GM23338 (cell line): ENCODE measurements around the gene LNPEP.

Source experiments
- CREB1 ChIP-seq: fragments of 250-450 bp; sonication (Bioruptor Pico); IDR thresholded peaks from 2 replicates; pipeline ENCODE4 v1.5.0; 2020; ENCODE audit warnings: low read depth, mild to moderate bottlenecking, moderate library complexity
- EZH2 ChIP-seq: fragments of 200-600 bp; sonication (generic); IDR thresholded peaks from one replicate; pipeline ENCODE4 v1.8.0; 2017; ENCODE audit warnings: antibody characterized with exemption, mild to moderate bottlenecking, low read depth; ENCODE audit not compliant: unreplicated experiment
- EZH2phosphoT487 ChIP-seq: fragments of 200-600 bp; sonication (generic); IDR thresholded peaks from one replicate; pipeline ENCODE4 v1.8.1; 2018; ENCODE audit warnings: antibody characterized with exemption; ENCODE audit not compliant: unreplicated experiment
- JUNB ChIP-seq: IDR thresholded peaks from one replicate; pipeline ENCODE4 v1.6.1; 2016; ENCODE audit warnings: antibody characterized with exemption; ENCODE audit not compliant: unreplicated experiment
- NANOG ChIP-seq: IDR thresholded peaks from 2 replicates; pipeline ENCODE4 v1.6.1; 2016; ENCODE audit warnings: antibody characterized with exemption, borderline replicate concordance
- POLR2AphosphoS5 ChIP-seq: IDR thresholded peaks from 2 replicates; pipeline ENCODE4 v1.6.1; 2016; ENCODE audit warnings: antibody characterized with exemption, low read depth
- STAT1 ChIP-seq: IDR thresholded peaks from one replicate; pipeline ENCODE4 v1.6.1; 2016; ENCODE audit warnings: antibody characterized with exemption; ENCODE audit not compliant: unreplicated experiment
- ZNF114 ChIP-seq: fragments of 250-450 bp; sonication (Bioruptor Pico); IDR thresholded peaks from 2 replicates; pipeline ENCODE4 v1.5.0; 2020; ENCODE audit warnings: mild to moderate bottlenecking, moderate library complexity
- ZNF331 ChIP-seq: fragments of 250-450 bp; sonication (Bioruptor Pico); IDR thresholded peaks from 2 replicates; pipeline ENCODE4 v1.5.0; 2020; ENCODE audit warnings: low read depth, mild to moderate bottlenecking, moderate library complexity
- TF ChIP-seq, protein P1 (sequence below), 2 experiments: fragments of 200-600 bp in 1 of 2; sonication (generic) in 1 of 2; conservative IDR thresholded peaks; 2 replicates each; pipeline versions ENCODE4 v1.5.1 to v1.6.1; 2016 to 2017; ENCODE audit warnings: antibody characterized with exemption in 2 of 2, low read depth in 2 of 2, mild to moderate bottlenecking in 2 of 2, moderate library complexity in 1 of 2
- TF ChIP-seq, protein P2 (sequence below): IDR thresholded peaks from one replicate; pipeline ENCODE4 v1.6.1; 2018; ENCODE audit warnings: antibody characterized with exemption; ENCODE audit not compliant: unreplicated experiment
- TF ChIP-seq, protein P3 (sequence below): IDR thresholded peaks from 2 replicates; pipeline ENCODE4 v1.6.1; 2016; ENCODE audit warnings: antibody characterized with exemption

DNA sequence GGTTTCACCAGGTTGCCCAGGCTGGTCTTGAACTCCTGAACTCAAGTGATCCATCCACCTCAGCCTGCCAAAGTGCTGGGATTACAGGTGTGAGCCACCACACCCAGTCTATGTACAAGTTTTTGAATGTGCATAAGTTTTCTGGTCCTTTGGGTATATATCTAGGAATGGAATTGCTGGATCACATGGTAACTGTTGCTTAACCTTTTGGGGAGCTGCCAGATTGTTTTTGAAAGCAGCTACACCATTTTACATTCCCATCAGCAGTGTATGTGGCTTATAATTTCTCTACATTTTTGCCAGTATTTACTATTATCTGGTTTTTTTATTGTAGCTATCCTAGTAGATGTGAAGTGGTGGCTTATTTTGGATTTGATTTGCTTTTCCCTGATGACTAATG lies 8.9 kb upstream of the LNPEP start:
- TF ChIP-seq, protein P1, sequence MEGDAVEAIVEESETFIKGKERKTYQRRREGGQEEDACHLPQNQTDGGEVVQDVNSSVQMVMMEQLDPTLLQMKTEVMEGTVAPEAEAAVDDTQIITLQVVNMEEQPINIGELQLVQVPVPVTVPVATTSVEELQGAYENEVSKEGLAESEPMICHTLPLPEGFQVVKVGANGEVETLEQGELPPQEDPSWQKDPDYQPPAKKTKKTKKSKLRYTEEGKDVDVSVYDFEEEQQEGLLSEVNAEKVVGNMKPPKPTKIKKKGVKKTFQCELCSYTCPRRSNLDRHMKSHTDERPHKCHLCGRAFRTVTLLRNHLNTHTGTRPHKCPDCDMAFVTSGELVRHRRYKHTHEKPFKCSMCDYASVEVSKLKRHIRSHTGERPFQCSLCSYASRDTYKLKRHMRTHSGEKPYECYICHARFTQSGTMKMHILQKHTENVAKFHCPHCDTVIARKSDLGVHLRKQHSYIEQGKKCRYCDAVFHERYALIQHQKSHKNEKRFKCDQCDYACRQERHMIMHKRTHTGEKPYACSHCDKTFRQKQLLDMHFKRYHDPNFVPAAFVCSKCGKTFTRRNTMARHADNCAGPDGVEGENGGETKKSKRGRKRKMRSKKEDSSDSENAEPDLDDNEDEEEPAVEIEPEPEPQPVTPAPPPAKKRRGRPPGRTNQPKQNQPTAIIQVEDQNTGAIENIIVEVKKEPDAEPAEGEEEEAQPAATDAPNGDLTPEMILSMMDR (conservative IDR thresholded peaks at IDR 0.05; ENCODE audit: low read depth in 2 of 2): no peak
- TF ChIP-seq, protein P2, sequence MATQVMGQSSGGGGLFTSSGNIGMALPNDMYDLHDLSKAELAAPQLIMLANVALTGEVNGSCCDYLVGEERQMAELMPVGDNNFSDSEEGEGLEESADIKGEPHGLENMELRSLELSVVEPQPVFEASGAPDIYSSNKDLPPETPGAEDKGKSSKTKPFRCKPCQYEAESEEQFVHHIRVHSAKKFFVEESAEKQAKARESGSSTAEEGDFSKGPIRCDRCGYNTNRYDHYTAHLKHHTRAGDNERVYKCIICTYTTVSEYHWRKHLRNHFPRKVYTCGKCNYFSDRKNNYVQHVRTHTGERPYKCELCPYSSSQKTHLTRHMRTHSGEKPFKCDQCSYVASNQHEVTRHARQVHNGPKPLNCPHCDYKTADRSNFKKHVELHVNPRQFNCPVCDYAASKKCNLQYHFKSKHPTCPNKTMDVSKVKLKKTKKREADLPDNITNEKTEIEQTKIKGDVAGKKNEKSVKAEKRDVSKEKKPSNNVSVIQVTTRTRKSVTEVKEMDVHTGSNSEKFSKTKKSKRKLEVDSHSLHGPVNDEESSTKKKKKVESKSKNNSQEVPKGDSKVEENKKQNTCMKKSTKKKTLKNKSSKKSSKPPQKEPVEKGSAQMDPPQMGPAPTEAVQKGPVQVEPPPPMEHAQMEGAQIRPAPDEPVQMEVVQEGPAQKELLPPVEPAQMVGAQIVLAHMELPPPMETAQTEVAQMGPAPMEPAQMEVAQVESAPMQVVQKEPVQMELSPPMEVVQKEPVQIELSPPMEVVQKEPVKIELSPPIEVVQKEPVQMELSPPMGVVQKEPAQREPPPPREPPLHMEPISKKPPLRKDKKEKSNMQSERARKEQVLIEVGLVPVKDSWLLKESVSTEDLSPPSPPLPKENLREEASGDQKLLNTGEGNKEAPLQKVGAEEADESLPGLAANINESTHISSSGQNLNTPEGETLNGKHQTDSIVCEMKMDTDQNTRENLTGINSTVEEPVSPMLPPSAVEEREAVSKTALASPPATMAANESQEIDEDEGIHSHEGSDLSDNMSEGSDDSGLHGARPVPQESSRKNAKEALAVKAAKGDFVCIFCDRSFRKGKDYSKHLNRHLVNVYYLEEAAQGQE: no peak
- TF ChIP-seq POLR2AphosphoS5: no peak
- no peak for TF ChIP-seq EZH2
- no peak for TF ChIP-seq CREB1 (CRISPR knock-in tag)
- no peak for TF ChIP-seq EZH2phosphoT487
- no peak for TF ChIP-seq JUNB
- TF ChIP-seq, protein P3, sequence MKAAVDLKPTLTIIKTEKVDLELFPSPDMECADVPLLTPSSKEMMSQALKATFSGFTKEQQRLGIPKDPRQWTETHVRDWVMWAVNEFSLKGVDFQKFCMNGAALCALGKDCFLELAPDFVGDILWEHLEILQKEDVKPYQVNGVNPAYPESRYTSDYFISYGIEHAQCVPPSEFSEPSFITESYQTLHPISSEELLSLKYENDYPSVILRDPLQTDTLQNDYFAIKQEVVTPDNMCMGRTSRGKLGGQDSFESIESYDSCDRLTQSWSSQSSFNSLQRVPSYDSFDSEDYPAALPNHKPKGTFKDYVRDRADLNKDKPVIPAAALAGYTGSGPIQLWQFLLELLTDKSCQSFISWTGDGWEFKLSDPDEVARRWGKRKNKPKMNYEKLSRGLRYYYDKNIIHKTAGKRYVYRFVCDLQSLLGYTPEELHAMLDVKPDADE: no peak
- no peak for TF ChIP-seq STAT1
- no peak for TF ChIP-seq ZNF331
- no peak for TF ChIP-seq NANOG
- TF ChIP-seq ZNF114 (CRISPR knock-in tag): no peak
